Upper lobe of right lung (tissue), 1 donor: Measurements from ENCODE around the gene MEIS2. TPM values are rescaled to one million over a fixed set of nuclear protein-coding genes. Genes with fewer than 3 reads are reported as not detected.
A peak's percentile ranks its signal among the peaks of the same experiment; 100 is the strongest.

Source experiments
- ATAC-seq: fragments of 200-7000 bp; cut with Tn5 transposase; one replicate; pipeline ENCODE4 v1.9.1; 2020; ENCODE audit warnings: mild to moderate bottlenecking, moderate library complexity
- DNase-seq: peaks from one replicate; pipeline ENCODE4 v3.0.0-alpha.2; 2020
- H3K27ac ChIP-seq: fragments of 200-600 bp; one replicate; pipeline ENCODE4 v1.8.0; 2022
- H3K27me3 ChIP-seq: fragments of 200-600 bp; one replicate; pipeline ENCODE4 v1.8.0; 2022; ENCODE audit warnings: mild to moderate bottlenecking
- H3K36me3 ChIP-seq: fragments of 200-600 bp; one replicate; pipeline ENCODE4 v1.8.0; 2022
- H3K4me1 ChIP-seq: fragments of 200-600 bp; one replicate; pipeline ENCODE4 v1.8.0; 2022
- H3K4me3 ChIP-seq: fragments of 200-600 bp; one replicate; pipeline ENCODE4 v1.8.0; 2022; ENCODE audit warnings: mild to moderate bottlenecking
- H3K9me3 ChIP-seq: fragments of 200-600 bp; one replicate; pipeline ENCODE4 v1.8.0; 2022
- CTCF ChIP-seq: fragments of 200-600 bp; IDR thresholded peaks from one replicate; pipeline ENCODE4 v1.8.0; 2022; ENCODE audit warnings: antibody characterized with exemption
- intact Hi-C: fragments of 100-400 bp; cut with DNase I; formaldehyde crosslinking; loops from one replicate; pipeline ENCODE4 v1.11.0; 2022
- total RNA-seq: library from RNA; stranded (reverse); fragmentation: NEBNext Ultra II Directional; extraction: Animal tissue kit (Norgen Biotek cat#: 25700); gene quantifications from one replicate; pipeline ENCODE4 v1.2.1, GENCODE V29; 2021
- donor health status: DM: no; HTN: yes; CAD: no; lungs with severe emphysema.

Gene MEIS2
- total RNA-seq, 1 donor from 2014 or later, result 26.7 TPM

DNA sequence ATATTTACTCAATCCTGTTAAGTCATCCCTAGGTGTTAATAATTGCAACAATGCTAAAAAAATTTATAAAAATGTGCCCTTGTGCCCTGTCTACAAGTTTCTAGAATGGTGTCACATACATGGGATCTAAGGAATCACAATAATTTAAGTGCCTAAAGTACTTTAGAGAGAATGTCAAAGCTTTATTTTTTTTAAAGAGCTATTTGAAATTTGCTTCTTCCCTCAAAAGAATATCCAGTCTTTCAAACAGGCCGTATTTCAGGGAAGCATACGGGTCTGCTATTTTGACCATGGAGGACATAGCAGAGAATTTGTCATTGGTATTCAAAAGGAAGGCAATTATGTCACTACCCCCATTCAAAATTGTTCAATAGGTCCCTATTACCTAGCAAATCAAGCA, 29.7 kb downstream of the MEIS2 start:
- Histone ChIP-seq H3K27ac (no peak overlapping the region), H3K27me3 (no peaks in the 10 kb centered on the region), H3K4me3 (no peak overlapping the region), H3K4me1 (no peaks in the 10 kb centered on the region), H3K9me3 (no peaks in the 10 kb centered on the region), H3K36me3 (peaks cover 8% of the 10 kb centered on the region)
- DNase-seq (no peak), ATAC-seq (no peak)
- no peak for TF ChIP-seq CTCF
- intact Hi-C loops, result no loop called here

GRCh38 chr15:37061996-37062395, 38.4 kb downstream of the MEIS2 start:
- Histone ChIP-seq H3K27me3 (no peaks in the 10 kb centered on the region), H3K27ac (no peak overlapping the region), H3K9me3 (no peaks in the 10 kb centered on the region), H3K4me3 (no peak overlapping the region), H3K36me3 (no peaks in the 10 kb centered on the region), H3K4me1 (peaks cover 8% of the 10 kb centered on the region)
- intact Hi-C loops, result no loop called here
- no peak for DNase-seq
- no peak for TF ChIP-seq CTCF
- ATAC-seq, result no peak

- ATAC-seq, result peak; percentile 50
- intact Hi-C loops, result no loop called here
- Histone ChIP-seq H3K4me1 (peaks cover 12% of the 10 kb centered on the region), H3K4me3 (no peak overlapping the region), H3K27ac (no peak overlapping the region), H3K36me3 (no peaks in the 10 kb centered on the region), H3K9me3 (no peaks in the 10 kb centered on the region), H3K27me3 (no peaks in the 10 kb centered on the region)
- no peak for TF ChIP-seq CTCF
- DNase-seq, result no peak
Measured at GRCh38 chr15:37059086-37059485, 41.3 kb downstream of the MEIS2 start.

DNA sequence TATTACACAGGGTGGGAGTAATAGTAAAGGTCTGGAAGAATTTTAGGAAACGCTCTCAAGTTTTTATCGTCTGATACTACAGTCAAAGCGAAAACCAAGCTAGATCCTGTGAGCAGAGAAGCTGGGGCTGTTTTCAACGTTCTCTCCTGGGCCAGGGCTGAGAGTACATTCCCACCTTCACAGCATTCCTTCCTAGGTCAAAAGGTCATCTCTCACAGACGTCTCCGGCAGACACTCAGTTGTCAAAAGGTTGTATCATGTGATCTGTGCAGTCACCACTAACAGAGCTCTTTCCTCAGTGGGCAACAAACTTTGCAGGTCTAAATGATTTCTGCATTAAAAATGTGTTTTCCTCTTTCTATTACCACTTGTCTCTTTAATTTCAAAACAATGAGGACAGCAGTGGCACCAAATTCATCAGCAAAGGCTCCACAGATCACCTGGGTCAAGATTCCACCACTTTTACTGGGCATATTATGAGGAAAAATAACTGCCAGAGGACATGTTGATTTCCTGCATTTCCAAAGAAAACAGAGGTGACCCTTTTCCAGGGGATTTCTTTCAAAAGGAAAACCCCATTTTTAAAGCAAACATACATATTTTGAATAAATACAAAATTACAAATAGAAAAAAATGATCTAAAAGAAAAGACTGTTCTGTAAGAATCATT, 41.9 kb downstream of the MEIS2 start:
- intact Hi-C loops, result no loop called here
- H3K27me3 ChIP-seq, result no peaks in the 10 kb centered on the region
- H3K4me3 ChIP-seq, result no peak overlapping the region
- H3K9me3 ChIP-seq, result no peaks in the 10 kb centered on the region
- no peak overlapping the region for H3K27ac ChIP-seq
- DNase-seq (no peak), ATAC-seq (peak; percentile 45)
- H3K36me3 ChIP-seq, result no peaks in the 10 kb centered on the region
- peaks cover 12% of the 10 kb centered on the region for H3K4me1 ChIP-seq
- no peak for TF ChIP-seq CTCF

- Histone ChIP-seq H3K27ac (no peak overlapping the region), H3K4me3 (no peak overlapping the region), H3K36me3 (no peaks in the 10 kb centered on the region), H3K9me3 (no peaks in the 10 kb centered on the region), H3K27me3 (no peaks in the 10 kb centered on the region), H3K4me1 (peaks cover 12% of the 10 kb centered on the region)
- ATAC-seq (no peak), DNase-seq (no peak)
- intact Hi-C loops, result no loop called here
- no peak for TF ChIP-seq CTCF
Measured at GRCh38 chr15:37057831-37058230, 42.5 kb downstream of the MEIS2 start.

GRCh38 chr15:37057256-37057655, 43.1 kb downstream of the MEIS2 start:
- TF ChIP-seq CTCF, result no peak
- no peak overlapping the region for H3K27ac ChIP-seq
- intact Hi-C loops, result no loop called here

More at GRCh38 chr15:37057256-37057655, 43.1 kb downstream of the MEIS2 start:
- H3K9me3 ChIP-seq, result no peaks in the 10 kb centered on the region
- DNase-seq (no peak), ATAC-seq (no peak)
- H3K4me3 ChIP-seq, result no peak overlapping the region
- no peaks in the 10 kb centered on the region for H3K27me3 ChIP-seq
- H3K36me3 ChIP-seq, result no peaks in the 10 kb centered on the region
- peaks cover 12% of the 10 kb centered on the region for H3K4me1 ChIP-seq
